GM10248 (cell line): Measurements from ENCODE around the gene NOTCH1.

Source experiments
- CTCF ChIA-PET: fragments of 300-600 bp; sonication (Branson Sonifier 250); formaldehyde crosslinking; extraction: SDS; loops from one replicate; lab custom pipeline; 2021; ENCODE audit warnings: antibody characterized with exemption; lab: Yijun Ruan, JAX
- POLR2A ChIA-PET: fragments of 350-650 bp; sonication (Branson Sonifier 250); formaldehyde crosslinking; extraction: SDS; loops from one replicate; lab custom pipeline; 2020; ENCODE audit warnings: antibody characterized with exemption; lab: Yijun Ruan, JAX
- DNase-seq: peaks from one replicate; pipeline ENCODE4 v3.0.0; 2012; ENCODE audit errors: extremely low spot score
- TF ChIP-seq, protein P1 (sequence below): IDR thresholded peaks from 2 replicates; pipeline ENCODE4 v1.5.1; 2012; ENCODE audit warnings: mild to moderate bottlenecking, low read depth; ENCODE audit errors: extremely low read depth, missing control alignments, control extremely low read depth

NOTCH1 gene

GRCh38 chr9:136546697-136547501 lies 1.1 kb upstream of the NOTCH1 start:
- TF ChIP-seq, protein P1, sequence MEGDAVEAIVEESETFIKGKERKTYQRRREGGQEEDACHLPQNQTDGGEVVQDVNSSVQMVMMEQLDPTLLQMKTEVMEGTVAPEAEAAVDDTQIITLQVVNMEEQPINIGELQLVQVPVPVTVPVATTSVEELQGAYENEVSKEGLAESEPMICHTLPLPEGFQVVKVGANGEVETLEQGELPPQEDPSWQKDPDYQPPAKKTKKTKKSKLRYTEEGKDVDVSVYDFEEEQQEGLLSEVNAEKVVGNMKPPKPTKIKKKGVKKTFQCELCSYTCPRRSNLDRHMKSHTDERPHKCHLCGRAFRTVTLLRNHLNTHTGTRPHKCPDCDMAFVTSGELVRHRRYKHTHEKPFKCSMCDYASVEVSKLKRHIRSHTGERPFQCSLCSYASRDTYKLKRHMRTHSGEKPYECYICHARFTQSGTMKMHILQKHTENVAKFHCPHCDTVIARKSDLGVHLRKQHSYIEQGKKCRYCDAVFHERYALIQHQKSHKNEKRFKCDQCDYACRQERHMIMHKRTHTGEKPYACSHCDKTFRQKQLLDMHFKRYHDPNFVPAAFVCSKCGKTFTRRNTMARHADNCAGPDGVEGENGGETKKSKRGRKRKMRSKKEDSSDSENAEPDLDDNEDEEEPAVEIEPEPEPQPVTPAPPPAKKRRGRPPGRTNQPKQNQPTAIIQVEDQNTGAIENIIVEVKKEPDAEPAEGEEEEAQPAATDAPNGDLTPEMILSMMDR: no peak
- ChIA-PET POLR2A (interaction anchor here (0.6 kb wide), 1 partner anchor 180 kb away, joined by 6 read pairs; no protein-coding TSS in a partner anchor), CTCF (interaction anchor here (0.7 kb wide), 1 partner anchor 11 kb away, joined by 3 read pairs; no protein-coding TSS in a partner anchor)
- no peak for DNase-seq

- TF ChIP-seq, protein P1: no peak
- DNase-seq: no peak
- ChIA-PET CTCF (no interaction called here), POLR2A (no interaction called here)
Observed at GRCh38 chr9:136545692-136545964, 220 bp downstream of the NOTCH1 start.

DNA sequence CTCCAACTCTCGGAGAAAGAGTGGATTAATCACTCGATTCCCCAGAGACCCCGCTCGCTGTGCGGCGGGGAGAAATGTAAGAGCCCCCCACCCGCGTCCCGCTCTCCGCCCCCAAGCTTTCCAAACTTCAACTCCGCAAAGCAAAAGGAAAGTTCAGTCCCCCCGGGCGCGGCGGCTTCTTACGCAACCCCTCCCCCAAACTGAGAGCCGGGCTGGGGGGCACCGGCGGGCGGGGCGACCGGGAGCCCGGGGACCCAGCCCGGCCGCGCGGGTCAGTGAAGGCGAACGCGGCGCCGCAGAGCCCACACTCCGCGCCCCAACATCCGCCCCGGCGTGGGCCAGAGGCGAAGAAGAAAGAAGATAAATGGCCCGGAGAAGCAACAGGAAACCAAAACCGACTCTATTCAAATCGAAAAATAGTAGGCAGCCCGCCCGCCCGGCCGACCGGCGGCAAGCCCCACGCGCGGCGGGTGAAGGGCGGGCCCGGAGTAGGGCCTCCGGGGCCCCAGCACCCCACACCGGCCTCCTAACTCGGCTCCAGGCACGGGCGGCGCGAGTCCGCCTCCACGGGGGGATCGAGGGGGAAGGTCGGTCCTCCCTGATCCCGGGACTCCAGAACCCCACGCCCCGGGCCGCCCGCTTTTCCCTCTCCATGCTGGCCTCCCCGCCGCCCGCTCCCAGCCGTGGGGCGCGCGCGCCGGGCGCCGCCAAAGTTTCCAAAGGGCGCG lies 720 bp downstream of the NOTCH1 start:
- ChIA-PET CTCF (interaction anchor here (1.1 kb wide), 1 partner anchor 12 kb away, joined by 3 read pairs; no protein-coding TSS in a partner anchor), POLR2A (interaction anchor here (1.0 kb wide), 1 partner anchor 80 kb away, joined by 3 read pairs; no protein-coding TSS in a partner anchor)
- TF ChIP-seq, protein P1: no peak
- peak; percentile 75 for DNase-seq

GRCh38 chr9:136544548-136544963 lies 1.3 kb downstream of the NOTCH1 start:
- peak; percentile 78 for DNase-seq
- TF ChIP-seq, protein P1: no peak
- ChIA-PET CTCF (interaction anchor here (1.1 kb wide), 1 partner anchor 12 kb away, joined by 3 read pairs; no protein-coding TSS in a partner anchor), POLR2A (interaction anchor here (1.0 kb wide), 1 partner anchor 80 kb away, joined by 3 read pairs; no protein-coding TSS in a partner anchor)

GRCh38 chr9:136543830-136544547 lies 1.9 kb downstream of the NOTCH1 start:
- POLR2A ChIA-PET: interaction anchor here (1.0 kb wide), 1 partner anchor 81 kb away, joined by 3 read pairs; no protein-coding TSS in a partner anchor
- TF ChIP-seq, protein P1: no peak
- CTCF ChIA-PET: interaction anchor here (1.1 kb wide), 1 partner anchor 11 kb away, joined by 3 read pairs; no protein-coding TSS in a partner anchor
- DNase-seq: no peak

DNA sequence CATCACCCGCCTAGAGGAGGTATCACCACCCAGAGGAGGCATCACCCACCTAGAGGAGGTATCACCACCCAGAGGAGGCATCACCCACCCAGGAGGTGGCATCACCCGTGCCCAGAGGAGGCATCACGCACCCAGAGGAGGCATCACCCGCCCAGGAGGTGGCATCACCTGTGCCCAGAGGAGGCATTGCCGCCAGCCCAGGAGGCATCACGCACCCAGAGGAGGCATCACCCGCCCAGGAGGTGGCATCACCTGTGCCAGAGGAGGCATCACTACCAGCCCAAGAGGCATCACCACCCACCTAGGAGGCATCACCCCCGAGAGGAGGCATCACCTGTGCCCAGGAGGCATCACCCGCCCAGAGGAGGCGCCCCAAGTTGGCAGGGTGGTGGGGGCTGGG lies 2.6 kb downstream of the NOTCH1 start:
- ChIA-PET CTCF (no interaction called here), POLR2A (no interaction called here)

More for the DNA sequence above, 2.6 kb downstream of the NOTCH1 start:
- TF ChIP-seq, protein P1: no peak
- no peak for DNase-seq
